Neural progenitor cell (in vitro differentiated cells): ENCODE data around the gene RALGDS. TPM values are rescaled to one million over a fixed set of nuclear protein-coding genes. Genes with fewer than 3 reads are reported as not detected.
A peak's percentile ranks its signal among the peaks of the same experiment; 100 is the strongest.

ENCODE experiments used
- DNase-seq: peaks from one replicate; pipeline ENCODE4 v3.0.0-alpha.2; 2016; ENCODE audit warnings: low spot score
- H2AFZ ChIP-seq: fragments of 200-600 bp; sonication (generic); replicated peaks from 2 replicates; pipeline ENCODE4 v1.6.1; 2016; ENCODE audit warnings: antibody characterized with exemption
- H3F3A ChIP-seq: fragments of 200-600 bp; sonication (generic); 2 replicates; pipeline ENCODE4 v1.6.1; 2016; ENCODE audit warnings: antibody characterized with exemption, low read depth
- H3K27ac ChIP-seq: fragments of 200-600 bp; sonication (generic); 2 replicates; pipeline ENCODE4 v1.5.1; 2016; ENCODE audit warnings: mild to moderate bottlenecking
- H3K27me3 ChIP-seq: fragments of 200-600 bp; sonication (generic); 2 replicates; pipeline ENCODE4 v1.6.1; 2016; ENCODE audit warnings: mild to moderate bottlenecking, moderate library complexity
- H3K36me3 ChIP-seq: fragments of 200-600 bp; sonication (generic); 2 replicates; pipeline ENCODE4 v1.5.1; 2016
- H3K4me1 ChIP-seq: fragments of 200-600 bp; sonication (generic); 2 replicates; pipeline ENCODE4 v1.6.1; 2016; ENCODE audit warnings: mixed run types
- H3K4me2 ChIP-seq: fragments of 200-600 bp; sonication (generic); 2 replicates; pipeline ENCODE4 v1.6.1; 2016
- H3K4me3 ChIP-seq: fragments of 200-600 bp; sonication (generic); 2 replicates; pipeline ENCODE4 v1.5.1; 2016
- H3K79me2 ChIP-seq: fragments of 200-600 bp; sonication (generic); 2 replicates; pipeline ENCODE4 v1.6.1; 2016; ENCODE audit warnings: low read depth
- H3K9ac ChIP-seq: fragments of 200-600 bp; sonication (generic); 2 replicates; pipeline ENCODE4 v1.6.1; 2016
- H3K9me3 ChIP-seq: fragments of 200-600 bp; sonication (generic); 2 replicates; pipeline ENCODE4 v1.5.1; 2016; ENCODE audit warnings: low read depth
- H4K20me1 ChIP-seq: fragments of 200-600 bp; sonication (generic); 2 replicates; pipeline ENCODE4 v1.6.1; 2016; ENCODE audit warnings: low read depth
- H3K27ac Mint-ChIP-seq: 3 replicates; pipeline ENCODE4 v1.8.0; 2021; ENCODE audit warnings: mixed read lengths
- H3K27me3 Mint-ChIP-seq: 2 replicates; pipeline ENCODE4 v1.8.0; 2022; ENCODE audit warnings: low read depth, mild to moderate bottlenecking, inconsistent platforms, moderate library complexity, mixed read lengths; ENCODE audit not compliant: insufficient read depth
- H3K36me3 Mint-ChIP-seq: 3 replicates; pipeline ENCODE4 v1.8.0; 2021; ENCODE audit warnings: mixed read lengths
- H3K4me1 Mint-ChIP-seq: 3 replicates; pipeline ENCODE4 v1.8.0; 2021; ENCODE audit warnings: mixed read lengths
- H3K4me3 Mint-ChIP-seq: 3 replicates; pipeline ENCODE4 v1.8.0; 2021; ENCODE audit warnings: mild to moderate bottlenecking, moderate library complexity, mixed read lengths
- H3K9me3 Mint-ChIP-seq: 3 replicates; pipeline ENCODE4 v1.8.0; 2020; ENCODE audit warnings: mixed read lengths
- CTCF ChIP-seq: fragments of 200-600 bp; sonication (generic); IDR thresholded peaks from 2 replicates; pipeline ENCODE4 v1.5.1; 2017; ENCODE audit warnings: antibody characterized with exemption, mild to moderate bottlenecking
- EZH2 ChIP-seq: fragments of 200-600 bp; sonication (generic); IDR thresholded peaks from 2 replicates; pipeline ENCODE4 v1.6.1; 2017; ENCODE audit warnings: antibody characterized with exemption, mild to moderate bottlenecking, moderate library complexity
- EZH2phosphoT487 ChIP-seq: fragments of 200-600 bp; sonication (generic); IDR thresholded peaks from 2 replicates; pipeline ENCODE4 v1.6.1; 2017; ENCODE audit warnings: antibody characterized with exemption
- total RNA-seq: library from RNA; depleted of rRNA; stranded (reverse); fragments of >200 nt; gene quantifications from 2 replicates; pipeline ENCODE4 v1.2.3, GENCODE V29; 2015; ENCODE audit warnings: low replicate concordance

Gene RALGDS
- total RNA-seq, 1 donor from 2014 or later: 24.1 TPM

GRCh38 chr9:133103987-133104505 is 17.0 kb downstream of the RALGDS start:
- no peaks in the 10 kb centered on the region for H3K9me3 ChIP-seq
- Mint-ChIP-seq H3K27me3 (no peaks in the 10 kb centered on the region), H3K4me3 (no peak overlapping the region), H3K36me3 (peaks cover 13% of the 10 kb centered on the region), H3K9me3 (no peaks in the 10 kb centered on the region), H3K4me1 (no peaks in the 10 kb centered on the region), H3K27ac (no peak overlapping the region)
- H3K4me2 ChIP-seq: no peak overlapping the region
- no peak overlapping the region for H2AFZ ChIP-seq
- H4K20me1 ChIP-seq: peaks cover 3% of the 10 kb centered on the region
- no peak for DNase-seq
- no peaks in the 10 kb centered on the region for H3K4me1 ChIP-seq
- H3K4me3 ChIP-seq: no peak overlapping the region
- no peaks in the 10 kb centered on the region for H3F3A ChIP-seq
- no peak for TF ChIP-seq CTCF
- TF ChIP-seq EZH2phosphoT487: no peak
- no peak for TF ChIP-seq EZH2
- no peaks in the 10 kb centered on the region for H3K27me3 ChIP-seq
- no peaks in the 10 kb centered on the region for H3K36me3 ChIP-seq
- H3K79me2 ChIP-seq: no peaks in the 10 kb centered on the region
- no peak overlapping the region for H3K9ac ChIP-seq
- H3K27ac ChIP-seq: no peak overlapping the region

- Mint-ChIP-seq H3K9me3 (peaks cover 2% of the 10 kb centered on the region), H3K4me3 (peak overlapping the region; percentile 46), H3K4me1 (no peaks in the 10 kb centered on the region), H3K36me3 (peaks cover 19% of the 10 kb centered on the region), H3K27ac (no peak overlapping the region), H3K27me3 (no peaks in the 10 kb centered on the region)
- Histone ChIP-seq H3K9ac (no peak overlapping the region), H4K20me1 (peaks cover 3% of the 10 kb centered on the region), H3K27ac (no peak overlapping the region), H3K4me2 (no peak overlapping the region), H2AFZ (no peak overlapping the region), H3K27me3 (no peaks in the 10 kb centered on the region), H3K4me1 (no peaks in the 10 kb centered on the region), H3F3A (no peaks in the 10 kb centered on the region), H3K79me2 (no peaks in the 10 kb centered on the region), H3K36me3 (no peaks in the 10 kb centered on the region), H3K4me3 (no peak overlapping the region), H3K9me3 (no peaks in the 10 kb centered on the region)
- DNase-seq: peak; percentile 70
- no peak for TF ChIP-seq EZH2
- TF ChIP-seq CTCF: peak; percentile 95
- no peak for TF ChIP-seq EZH2phosphoT487
Observed at GRCh38 chr9:133103183-133103986, 17.7 kb downstream of the RALGDS start.

- H3K27me3 Mint-ChIP-seq: no peaks in the 10 kb centered on the region
- Histone ChIP-seq H4K20me1 (peaks cover 3% of the 10 kb centered on the region), H3K4me3 (no peak overlapping the region), H3F3A (no peaks in the 10 kb centered on the region), H3K79me2 (no peaks in the 10 kb centered on the region), H3K9me3 (no peaks in the 10 kb centered on the region), H3K4me2 (no peak overlapping the region), H3K36me3 (no peaks in the 10 kb centered on the region), H3K4me1 (no peaks in the 10 kb centered on the region), H3K27me3 (no peaks in the 10 kb centered on the region), H2AFZ (no peak overlapping the region), H3K9ac (no peak overlapping the region), H3K27ac (no peak overlapping the region)
- peak overlapping the region; percentile 46 for H3K4me3 Mint-ChIP-seq
- DNase-seq: no peak
- TF ChIP-seq EZH2phosphoT487 (no peak), EZH2 (no peak), CTCF (no peak)
- peaks cover 25% of the 10 kb centered on the region for H3K36me3 Mint-ChIP-seq
- H3K27ac Mint-ChIP-seq: no peak overlapping the region
- peaks cover 8% of the 10 kb centered on the region for H3K9me3 Mint-ChIP-seq
- H3K4me1 Mint-ChIP-seq: no peaks in the 10 kb centered on the region
Observed at GRCh38 chr9:133102190-133103021, 18.6 kb downstream of the RALGDS start.
